Activated CD4-positive, alpha-beta T cell treated with anti-CD3 and anti-CD28 coated beads, Interleukin-10, Interleukin-2, amounts not matched to agents 100 ng/mL and 50 ng/mL, durations not matched to agents 16 hours and 8 hours (primary cell): ENCODE measurements around the gene EFHD1.
"Not testable (repeated sequence)": the region's sequence is repeated elsewhere in the genome, so short reads cannot be mapped to it uniquely, and the experiment has no call there.

Experiments
- DNase-seq: peaks from one replicate; pipeline ENCODE4 v3.0.0-alpha.2; 2020

EFHD1 gene

DNA sequence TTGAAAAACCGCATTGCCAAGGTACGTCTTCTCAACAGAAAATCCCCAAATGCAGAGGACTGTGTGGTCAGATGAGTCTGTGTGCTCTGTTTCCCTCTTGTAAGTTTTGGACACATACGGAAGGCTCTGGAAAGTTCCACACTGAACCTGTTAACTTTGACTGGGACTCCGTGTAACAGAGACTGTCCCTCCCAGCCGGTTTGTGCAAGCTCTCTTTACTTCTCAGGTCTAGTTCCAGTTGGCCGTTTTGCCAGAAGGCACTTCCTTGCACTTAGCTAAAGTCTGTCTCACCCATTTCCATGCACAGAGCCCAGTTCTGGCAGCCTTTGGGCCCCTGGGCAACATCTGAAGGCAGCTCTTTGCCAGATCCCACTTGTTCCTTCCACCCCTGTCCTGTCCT lies 22.0 kb downstream of the EFHD1 start:
- no peak for DNase-seq

DNA sequence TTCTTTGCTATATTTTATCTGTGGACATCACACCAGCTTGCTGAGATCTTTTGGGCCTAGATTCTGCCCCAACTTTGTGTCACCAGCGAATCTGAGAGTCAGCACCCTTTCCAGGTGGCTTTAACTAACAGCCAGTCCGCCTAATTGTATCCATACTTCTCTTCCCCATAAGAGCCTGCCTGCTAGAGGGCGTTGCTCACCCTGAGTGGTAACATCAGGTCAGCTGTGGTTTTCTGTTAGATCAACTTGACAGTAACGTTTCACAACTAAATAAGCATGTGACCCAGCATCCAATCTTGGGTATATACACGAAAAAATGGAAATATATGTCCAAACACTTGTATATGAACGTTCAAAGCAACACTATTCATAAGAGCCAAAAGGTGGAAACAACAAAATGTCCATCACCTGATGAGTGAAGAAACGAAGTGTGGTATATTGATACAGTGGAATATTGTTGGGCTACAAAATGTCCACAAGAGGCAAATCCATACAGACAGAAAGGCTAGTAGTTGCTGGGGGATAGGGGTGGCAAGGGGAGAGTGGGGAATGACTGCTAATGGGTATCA lies 24.9 kb downstream of the EFHD1 start:
- DNase-seq, result no peak

DNA sequence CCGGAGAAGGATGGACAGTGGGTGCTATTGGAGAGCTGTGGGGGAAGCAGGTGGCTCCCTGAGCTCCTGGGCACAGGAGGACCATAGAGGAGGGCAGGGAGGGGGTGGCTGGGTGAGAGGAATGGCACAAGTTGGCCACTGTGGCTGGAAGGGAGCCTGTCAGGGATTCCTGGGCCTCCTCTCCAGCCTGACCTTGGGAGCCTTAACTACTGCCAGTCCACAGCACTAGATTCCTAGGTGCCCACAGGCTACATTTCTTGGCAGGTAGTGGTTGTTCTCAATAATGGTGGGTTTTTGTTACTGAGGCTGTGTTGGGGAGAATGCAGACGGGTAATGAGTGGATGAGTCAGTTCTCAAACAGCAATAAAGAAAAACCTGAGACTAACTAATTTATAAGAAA lies 26.0 kb downstream of the EFHD1 start:
- DNase-seq, result no peak

DNA sequence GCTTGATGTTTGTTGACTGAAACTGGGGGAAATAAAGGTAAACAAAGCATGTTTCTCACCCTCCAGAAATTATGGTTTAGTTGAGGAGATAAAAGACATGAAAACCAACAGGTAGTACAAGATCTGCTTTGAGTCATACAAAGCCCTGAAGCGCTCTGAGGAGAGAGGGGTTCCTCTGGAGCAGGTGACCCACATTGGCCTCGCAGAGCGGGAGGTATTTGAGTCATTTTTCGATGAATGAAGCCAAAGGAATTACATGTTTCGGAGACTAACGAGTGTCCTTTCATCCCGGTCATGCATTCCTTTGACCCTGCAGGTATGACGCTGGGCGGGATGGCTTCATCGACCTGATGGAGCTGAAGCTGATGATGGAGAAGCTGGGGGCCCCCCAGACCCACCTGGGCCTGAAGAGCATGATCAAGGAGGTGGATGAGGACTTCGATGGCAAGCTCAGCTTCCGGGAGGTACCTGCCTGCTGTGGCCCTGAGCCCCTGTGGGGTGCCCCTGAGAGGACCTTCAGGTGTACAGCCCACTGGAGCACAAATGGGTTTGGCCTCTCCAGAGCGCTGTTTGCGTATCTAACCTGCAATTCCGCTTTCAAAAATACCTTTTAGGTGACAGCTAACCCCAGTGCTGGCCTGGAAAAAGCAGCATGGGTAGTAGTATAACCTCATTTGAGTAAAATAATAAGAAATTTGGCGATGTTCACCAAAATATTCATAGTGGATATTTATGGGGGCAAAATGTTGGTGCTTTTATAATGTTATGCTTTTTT lies 29.3 kb downstream of the EFHD1 start:
- no peak for DNase-seq

DNA sequence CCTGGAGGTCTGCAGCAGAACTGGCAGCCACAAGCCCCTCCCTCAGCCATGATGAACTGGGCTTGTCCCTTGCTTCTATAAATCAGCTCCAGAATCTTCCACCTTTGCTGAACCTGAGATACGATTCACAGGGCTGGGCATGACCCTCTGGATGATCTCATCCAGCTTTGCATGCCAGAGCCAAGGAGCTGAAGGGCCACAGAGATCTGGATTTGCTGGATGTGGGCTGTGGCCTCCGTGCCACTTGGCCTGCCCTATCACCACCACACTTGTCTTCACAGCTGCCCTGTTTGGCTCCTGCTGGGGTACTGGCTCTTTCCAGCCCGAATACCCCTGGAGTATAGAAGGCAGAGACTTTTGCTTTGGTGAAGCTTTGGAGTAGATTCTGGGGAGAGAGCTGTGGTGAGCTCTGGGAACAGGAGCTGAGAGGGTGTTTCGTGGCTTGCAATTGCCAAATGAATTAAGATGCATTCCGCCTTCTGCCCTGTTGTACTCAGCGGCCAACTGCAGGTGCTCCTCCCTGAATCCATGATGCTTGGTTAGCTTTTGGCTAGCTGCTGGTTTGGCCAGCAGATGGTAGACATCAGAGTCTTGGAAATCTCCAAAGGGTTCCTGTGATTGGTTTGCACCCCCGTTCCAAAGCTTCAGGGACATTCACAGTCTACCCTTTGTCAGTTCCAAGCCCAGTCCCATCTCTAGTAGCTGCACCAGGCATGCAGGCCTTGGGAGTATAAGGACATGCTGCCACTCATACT lies 32.8 kb downstream of the EFHD1 start:
- DNase-seq, result no peak

DNA sequence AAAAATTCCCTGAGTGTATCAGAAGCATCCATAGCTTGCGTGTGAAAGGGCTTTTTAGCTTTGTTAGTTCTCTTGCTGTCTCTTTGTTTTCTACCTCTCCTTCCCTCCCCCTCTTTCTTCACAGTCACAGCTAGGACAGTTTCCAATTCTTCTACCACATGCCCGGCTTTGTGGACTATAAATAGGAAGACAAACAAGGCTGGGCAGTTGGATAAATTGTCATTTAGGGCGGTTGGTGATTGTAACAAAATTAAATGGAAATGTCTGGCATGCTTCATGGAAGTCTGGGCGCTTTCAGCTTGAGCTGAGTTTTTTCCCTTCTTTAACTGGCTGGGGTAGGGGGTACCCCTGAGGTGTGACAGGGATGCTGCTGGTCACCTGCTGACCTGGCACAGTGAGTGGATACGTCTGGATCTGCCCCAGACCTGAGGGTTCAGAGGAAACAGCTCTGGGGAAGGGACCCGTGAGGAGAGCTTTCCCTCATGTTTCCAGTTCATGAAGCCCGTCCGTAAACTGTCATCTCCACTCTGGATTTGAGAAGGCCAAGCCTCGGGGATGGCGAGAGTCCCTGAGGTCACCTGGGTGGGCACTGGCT lies 34.7 kb downstream of the EFHD1 start:
- no peak for DNase-seq

DNA sequence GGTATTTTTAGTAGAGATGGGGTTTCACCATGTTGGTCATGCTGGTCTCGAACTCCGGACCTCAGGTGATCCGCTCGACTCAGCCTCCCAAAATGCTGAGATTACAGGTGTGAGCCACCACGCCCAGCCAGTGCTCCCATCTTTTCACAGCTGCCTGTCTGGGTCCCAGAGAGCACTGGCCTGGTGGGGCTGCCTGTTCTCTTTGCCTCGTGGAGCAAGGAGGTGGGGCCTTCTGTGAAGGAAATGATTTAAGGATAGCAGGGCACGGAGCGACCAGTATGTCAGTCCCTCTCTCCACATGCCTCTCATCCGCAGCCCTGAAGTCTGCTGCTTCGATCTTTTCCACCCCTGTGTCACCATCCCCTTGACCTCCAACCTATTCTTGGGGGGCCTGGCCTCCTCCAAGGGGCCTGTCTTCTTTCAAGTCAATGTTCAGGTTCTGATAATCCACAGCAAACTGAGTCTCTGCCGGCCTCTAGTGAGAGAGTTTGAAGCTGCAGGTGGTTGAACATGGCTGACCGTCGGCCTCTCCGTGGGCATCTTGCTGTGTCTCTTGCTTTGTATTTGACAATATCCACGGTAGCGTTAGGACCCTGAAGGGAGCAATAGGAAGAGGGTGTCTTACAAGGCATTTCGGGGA lies 35.5 kb downstream of the EFHD1 start:
- no peak for DNase-seq

DNA sequence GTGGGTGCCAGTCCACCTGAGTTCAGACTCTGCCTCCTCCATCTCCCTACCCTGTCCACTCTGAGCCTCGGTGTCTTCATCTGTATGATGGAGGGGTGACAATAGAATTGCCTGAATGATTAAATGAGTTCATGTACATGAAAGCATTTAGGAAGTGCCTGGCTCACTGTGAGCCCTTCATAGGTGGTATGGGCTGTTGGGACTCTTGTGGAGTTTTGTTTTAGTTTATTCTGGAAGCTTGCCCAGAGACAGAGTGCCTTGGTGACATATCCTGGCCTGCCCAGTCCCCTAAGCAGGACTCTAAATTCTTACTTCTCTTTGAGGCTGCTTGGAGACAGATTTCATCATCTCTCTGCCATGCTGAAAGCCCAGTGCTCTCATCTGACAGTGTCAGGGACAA lies 39.2 kb downstream of the EFHD1 start:
- DNase-seq, result no peak

DNA sequence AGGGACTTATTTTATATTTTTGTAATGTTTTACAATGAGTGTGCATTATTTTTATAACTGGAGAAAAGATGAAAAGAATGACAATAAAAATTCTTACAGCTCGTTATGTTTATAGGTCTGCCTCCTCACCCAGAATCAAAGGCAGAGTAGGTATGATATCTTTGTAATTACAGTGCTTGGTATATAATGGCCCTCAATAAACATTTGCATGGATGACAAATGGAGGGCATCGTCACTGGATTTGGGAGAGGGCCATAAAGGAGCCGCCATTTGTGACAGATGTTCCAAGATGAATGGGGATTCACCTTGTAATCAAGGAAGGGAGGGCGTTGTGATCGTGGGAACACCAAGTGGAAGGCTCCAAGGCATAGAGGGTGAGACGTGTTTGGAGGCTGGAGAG lies 41.1 kb downstream of the EFHD1 start:
- no peak for DNase-seq

DNA sequence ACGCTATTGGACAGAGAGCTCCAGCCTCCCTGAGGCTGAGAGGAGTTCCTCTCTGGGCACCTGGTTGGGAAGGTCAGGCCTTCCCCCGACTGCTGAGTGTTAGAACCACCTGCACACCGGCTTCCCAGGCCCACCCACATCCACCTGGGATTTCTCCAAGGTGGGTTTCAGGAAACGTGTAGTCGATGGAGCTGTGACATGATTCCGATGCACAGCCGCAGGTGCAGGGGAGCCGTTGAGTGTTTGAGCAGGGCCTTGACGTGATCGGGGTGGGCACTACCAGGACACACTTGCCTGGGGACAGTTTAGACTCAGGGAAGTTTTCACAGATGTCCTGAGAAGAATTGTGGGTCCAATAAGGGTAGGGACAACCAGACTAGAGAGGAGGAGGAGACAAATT lies 42.0 kb downstream of the EFHD1 start:
- DNase-seq, result no peak

DNA sequence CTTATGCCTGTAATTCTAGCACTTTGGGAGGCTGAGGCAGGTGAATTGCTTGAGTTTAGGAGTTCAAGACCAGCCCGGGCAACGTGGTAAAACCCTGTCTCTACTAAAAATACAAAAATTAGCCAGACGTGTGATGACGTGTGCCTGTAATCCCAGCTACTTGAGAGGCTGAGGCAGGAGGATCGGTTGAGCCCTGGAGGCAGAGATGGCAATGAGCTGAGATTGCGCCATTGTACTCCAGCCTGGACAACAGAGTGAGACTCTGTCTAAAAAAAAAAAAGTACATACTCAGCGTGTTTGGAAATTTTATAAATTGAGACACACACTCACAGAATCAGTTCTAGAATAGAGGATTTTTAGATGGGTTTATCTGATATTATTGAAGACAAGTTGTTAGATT lies 46.6 kb downstream of the EFHD1 start:
- no peak for DNase-seq

DNA sequence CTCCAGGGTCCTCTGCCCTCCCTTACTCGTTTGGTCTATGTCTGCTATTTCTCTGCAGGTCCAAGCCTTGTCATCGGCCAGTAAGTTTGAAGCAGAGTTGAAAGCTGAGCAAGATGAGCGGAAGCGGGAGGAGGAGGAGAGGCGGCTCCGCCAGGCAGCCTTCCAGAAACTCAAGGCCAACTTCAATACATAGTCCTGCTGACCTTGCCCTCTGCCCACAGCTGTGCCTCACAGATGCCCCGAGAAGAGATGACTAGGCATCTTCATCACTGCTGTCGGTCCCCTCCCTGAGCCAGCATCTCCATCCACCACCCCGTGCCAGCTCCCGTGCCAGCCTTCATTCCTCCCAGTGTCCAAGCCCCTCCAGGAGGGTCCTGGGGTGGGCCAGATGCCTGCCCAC lies 48.1 kb downstream of the EFHD1 start:
- DNase-seq, result no peak

DNA sequence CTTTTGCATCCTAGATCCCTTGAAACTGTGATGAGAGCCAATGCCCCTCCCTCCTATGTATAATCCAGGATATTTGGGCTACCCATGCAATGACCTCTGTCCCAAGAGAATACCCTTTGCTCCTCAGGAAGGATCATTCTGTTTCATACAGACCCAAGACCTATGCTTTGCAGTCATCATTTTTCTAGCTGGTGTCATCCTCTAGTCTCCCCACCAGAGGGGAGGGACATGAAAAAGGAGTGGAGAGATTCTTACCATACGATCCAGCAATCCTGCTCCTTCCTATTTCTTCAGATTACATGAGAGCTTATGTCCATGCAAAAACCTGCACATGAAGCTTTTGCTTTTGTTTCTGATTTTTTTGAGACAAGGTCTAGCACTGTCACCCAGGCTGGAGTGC lies 50.0 kb downstream of the EFHD1 start:
- no peak for DNase-seq

DNA sequence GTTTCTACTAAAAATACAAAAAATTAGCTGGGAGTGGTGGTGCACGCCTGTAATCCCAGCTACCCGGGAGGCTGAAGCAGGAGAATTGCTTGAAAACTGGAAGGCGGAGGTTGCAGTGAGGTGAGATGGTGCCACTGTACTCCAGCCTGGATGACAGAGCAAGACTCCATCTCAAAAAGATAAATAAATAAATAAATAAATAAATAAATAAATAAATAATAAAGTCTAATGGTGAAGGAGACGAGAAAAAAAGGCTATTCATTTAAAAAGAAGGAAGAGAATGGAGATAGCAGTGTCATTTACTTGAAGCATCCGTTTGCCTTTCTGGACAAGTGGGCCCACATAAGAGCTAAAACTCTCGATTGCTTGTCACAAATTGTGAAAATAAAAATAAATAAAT lies 52.0 kb downstream of the EFHD1 start:
- DNase-seq, result not testable (repeated sequence)

DNA sequence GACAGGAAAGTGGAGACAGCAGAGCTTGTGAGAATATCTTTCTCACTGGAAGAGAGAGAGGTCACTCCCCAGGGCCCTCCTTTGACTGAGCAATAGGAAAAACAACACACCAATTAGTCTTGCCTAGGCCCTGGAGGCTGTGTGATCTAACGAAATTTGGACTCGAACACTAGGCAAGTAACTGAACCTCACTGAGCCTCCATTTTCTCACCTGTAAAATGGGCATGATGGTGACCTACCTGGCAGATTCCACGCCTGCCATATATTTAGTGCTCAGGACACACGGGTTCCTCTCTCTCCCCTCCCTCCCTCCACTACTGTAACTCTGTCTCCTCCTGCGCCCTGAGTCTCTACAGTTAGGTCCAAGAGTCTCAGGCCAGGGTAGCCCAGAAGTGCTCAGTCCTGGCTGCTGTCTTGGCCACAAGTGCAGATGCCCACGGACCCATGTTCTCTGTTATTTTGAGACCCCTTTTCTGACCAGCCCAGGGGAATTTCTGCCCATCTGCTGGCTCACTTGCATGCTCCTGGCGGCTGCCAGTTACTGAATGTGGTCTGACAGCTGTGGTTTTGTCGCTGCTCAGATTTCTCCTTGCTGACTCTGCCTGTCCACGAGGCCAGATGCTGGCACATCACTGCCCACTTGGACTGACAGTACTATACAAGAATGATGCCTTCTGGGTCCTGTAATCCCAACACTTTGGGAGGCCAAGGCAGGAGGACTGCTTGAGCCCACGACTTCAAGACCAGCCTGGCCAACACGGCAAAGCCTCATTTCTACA lies 54.2 kb downstream of the EFHD1 start:
- DNase-seq, result no peak

DNA sequence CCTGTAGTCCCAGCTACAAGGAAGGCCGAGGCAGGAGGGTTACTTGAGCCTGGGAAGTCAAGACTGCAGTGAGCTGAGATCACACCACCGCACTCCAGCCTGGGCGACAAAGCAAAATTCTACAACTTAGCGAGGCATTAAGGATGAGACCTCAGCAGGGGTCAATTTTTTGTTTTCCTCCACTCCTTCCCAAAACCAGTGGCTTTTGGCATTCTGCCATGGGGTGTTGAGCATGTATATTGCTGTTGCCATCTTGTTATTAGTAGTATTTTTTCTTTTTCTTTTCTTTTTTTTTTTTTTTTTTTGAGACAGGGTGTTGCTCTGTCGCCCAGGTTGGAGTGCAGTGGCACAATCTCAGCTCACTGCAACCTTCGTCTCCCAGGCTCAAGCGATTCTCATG lies 54.8 kb downstream of the EFHD1 start:
- no peak for DNase-seq

DNA sequence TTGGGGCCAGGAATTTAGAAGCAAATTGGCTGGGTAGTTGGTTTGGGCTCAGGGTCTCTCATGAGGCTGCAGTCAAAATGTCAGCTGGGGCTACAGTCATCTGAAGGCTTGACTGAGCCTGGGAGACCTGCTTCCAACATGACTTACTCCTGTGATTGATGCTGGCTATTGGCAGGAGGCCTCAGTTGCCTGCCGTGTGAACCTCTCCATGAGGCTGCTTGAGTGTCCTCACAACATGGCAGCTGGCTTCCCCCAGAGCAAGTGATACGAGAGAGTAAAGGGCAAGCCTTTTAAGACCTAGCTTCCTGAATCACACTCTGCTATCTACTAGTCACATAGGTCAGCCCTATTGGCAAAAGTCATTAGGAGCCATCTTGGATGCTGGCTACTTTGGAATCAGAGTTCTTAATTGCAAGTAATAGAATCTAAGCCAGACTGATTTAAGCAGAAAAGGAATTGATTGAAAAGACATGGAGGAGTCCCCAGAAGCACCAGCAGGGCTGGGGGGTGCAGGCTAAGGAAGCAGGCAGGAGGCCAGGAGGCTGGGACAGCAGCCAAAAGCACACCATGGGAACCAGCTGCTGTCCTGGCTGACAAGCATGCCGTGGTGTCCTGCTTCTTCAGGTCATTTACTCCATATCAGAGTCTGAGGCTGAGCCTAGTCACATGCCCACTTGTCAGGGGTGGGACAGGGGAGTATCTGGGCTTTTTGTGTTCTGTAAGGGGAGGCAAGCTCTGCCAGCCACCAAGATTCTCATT lies 55.9 kb downstream of the EFHD1 start:
- DNase-seq, result no peak

DNA sequence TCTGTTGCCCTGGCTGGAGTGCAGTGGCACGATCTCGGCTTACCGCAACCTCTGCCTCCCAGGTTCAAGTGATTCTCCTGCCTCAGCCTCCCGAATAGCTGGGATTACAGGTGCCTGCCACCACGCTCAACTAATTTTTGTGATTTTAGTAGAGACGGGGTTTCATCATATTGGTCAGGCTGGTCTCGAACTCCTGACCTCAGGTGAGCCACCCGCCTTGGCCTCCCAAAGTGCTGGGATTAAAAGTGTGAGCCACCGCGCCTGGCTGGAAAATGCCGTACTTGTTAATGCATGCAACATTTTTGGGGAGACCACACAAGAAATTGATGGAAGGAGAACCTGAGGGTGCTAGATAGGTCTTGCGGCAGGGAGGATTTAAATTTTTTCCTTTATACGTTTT lies 57.7 kb downstream of the EFHD1 start:
- not testable (repeated sequence) for DNase-seq

DNA sequence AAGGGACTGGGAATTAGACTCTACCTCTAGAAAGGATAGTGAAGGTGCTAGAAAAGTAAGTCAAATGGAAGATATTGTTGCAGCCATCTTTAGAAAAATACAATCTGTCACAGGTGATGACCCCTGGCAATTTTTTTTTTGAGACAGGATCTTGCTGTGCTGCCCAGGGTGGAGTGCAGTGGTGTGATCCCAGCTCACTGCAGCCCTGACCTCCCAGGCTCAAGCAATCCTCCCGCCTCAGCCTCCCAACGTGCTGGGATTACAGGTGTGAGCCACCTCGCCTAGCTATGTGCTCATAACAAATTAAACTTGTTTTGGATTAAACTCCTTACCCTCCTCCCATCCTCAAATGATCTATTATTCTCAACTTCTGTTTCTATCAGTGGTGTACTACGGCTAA lies 59.9 kb downstream of the EFHD1 start:
- DNase-seq, result no peak

DNA sequence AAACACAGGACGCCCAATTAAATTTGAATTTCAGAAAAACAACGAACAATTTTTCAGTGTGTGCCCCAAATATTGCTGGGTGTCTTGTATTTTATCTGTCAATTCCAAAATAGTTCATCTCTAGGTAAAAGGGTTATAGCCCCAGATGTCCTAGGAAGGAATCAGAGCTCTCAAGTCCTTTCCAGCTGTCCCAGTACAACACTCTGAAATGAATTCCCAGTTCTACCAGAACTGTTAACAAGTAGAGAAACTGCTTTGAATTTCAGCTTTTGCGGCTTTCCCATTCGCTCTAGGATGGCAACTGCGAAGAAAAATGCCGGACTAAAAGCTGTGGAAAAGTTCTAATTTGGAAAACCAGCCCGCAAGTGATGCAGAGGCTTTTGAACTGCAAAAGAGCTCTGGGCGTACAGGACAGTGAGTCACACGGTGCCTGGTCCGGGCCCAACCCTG lies 63.2 kb downstream of the EFHD1 start:
- DNase-seq, result no peak

DNA sequence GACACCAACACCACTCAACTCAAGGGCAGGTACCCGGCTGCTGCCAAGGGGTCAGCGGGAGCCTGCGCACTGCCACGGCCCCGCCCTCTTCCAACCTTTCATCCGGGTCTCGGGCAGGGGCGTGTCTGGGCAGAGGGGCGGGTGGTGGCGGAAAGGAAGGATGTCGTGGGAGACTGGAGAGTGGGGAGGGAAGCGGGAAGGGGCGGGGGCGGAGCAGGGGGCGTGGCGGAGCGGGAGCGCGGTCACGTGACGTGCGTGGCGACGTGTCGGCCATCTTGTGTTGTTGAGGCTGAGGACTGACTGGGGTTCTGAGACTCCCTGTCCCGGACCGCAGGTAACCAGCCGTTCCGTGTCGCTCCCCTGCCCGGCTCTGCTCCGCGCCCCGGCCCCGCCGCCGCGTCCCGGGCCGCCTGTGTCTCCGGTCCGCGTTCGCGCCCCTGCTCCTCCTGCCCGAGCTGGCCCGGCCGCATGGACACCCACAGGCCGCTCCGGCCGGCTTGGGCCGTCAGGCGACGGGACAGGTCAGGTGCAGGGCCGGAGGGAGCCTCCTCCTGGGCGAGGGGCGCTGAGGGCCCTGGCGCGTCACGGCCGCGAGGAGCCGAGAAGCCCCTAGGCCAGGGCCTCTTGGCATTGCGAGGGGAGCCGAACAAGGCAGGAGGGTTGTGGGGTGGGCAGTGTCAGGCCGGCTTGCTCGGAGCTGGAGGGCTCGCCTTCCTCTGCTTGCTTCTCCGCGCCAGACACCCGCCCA lies 63.8 kb downstream of the EFHD1 start, which contains the start of gene GIGYF2:
TSS of gene GIGYF2 (plus strand) at position 273 of the 748 bp plus-strand sequence. CDS start 37,867 bp downstream, outside the sequence.
- peak; percentile 97 for DNase-seq
